ENCODE measurements around the gene CA4.

The CA4 gene

GRCh38 chr17:60134396-60135150, 15.2 kb upstream of the CA4 start:
- peak in 1 of 3 experiments; percentile 32 for DNase-seq

- DNase-seq, result peak; percentile 77 to 89 (median 84)
These were observed 14.4 kb upstream of the CA4 start for GRCh38 chr17:60135151-60135950.

- no peak for DNase-seq
These were observed 13.7 kb upstream of the CA4 start for GRCh38 chr17:60135951-60136666.

DNA sequence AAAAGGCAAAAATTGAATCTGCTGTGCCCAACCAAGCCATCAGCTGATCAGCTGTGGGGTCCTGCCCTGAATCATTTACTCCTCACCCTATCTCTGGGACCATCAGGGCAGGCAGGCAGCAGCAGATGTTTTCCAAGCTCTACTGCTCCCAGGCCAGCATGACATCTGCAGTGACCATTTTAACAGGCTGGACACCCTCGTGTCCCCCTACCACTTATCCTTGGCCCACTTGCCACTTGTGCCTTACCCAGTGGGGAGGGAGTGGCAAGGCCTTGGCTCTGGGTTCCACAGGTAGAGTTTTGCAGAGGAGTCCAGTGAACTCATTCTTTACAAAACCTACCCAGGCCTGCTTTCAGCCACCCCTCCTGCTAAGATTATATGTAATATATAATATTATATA, 12.0 kb upstream of the CA4 start:
- no peak for DNase-seq

DNA sequence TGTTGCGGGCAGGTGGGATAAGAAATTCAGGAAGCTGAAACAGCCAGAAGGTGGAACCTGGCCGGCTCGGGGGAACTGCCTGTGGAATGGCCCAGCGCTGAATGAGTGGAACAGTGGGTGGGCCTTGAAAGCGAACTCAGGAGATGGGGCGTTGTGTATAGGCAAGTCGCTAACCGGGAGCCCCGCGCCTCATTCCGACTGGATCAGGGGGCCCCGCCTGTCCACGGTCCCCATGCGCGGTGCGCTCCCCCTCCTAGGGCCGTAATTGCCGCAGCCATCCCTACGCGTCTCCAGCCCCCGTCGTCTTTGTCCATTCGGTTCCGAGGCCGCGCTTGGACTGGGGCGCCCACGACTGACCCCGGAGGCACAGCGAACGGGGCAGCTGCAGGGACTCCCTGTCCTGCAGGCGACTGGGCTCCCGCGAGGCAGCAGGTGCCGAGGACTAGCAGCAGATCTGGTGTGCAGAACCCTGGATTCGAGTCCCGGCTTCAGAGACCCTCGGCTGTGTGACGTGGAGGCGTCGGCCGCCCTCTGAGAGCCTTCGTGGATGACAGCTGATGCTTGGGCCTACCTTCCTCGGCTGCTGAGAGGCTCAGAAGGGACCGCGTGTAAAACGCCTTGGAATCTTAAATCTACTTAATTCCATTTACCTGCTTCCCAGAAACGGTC, 10.9 kb upstream of the CA4 start:
- no peak for DNase-seq

DNA sequence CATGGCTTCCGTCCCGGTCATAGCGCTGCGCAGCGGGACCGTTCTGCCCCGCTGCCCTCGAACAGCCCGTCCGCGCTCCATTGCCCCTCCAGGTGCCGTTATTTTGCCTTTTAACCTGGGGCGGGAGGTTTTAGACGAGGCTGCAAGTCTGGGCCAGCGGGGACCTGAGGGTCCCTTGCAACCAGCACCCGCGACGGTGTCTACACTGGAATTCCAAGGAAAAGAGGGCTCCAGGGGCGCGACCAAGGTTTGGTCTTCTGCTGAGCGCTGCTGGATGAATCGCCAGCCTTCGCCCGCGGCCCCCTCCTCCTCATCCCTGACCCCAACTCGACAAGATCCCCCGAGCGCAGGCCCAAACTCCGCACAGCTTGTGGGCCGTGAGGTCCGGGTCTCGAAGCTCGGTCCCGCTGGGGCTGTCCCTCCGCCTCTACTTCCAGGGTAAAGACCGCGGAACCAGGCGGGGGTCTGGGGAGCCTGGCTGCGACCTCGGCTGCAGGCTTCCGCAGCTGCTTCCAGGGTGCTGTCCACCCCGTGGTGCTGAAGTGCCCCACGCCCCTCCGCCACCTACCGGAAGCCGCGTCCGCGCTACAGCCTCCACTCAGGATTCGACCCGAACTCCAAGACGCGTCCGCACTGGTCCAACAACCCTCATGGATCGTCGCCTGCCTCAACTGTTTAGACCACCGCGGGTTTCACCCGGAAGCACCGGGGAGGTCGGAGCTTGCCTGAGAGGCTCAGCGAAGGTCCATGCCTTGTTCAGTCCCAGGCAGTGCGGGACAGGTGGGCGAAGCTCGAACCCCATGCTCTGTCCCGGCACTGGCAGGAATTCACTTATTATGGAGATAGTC, 10.1 kb upstream of the CA4 start:
- DNase-seq, result no peak

DNA sequence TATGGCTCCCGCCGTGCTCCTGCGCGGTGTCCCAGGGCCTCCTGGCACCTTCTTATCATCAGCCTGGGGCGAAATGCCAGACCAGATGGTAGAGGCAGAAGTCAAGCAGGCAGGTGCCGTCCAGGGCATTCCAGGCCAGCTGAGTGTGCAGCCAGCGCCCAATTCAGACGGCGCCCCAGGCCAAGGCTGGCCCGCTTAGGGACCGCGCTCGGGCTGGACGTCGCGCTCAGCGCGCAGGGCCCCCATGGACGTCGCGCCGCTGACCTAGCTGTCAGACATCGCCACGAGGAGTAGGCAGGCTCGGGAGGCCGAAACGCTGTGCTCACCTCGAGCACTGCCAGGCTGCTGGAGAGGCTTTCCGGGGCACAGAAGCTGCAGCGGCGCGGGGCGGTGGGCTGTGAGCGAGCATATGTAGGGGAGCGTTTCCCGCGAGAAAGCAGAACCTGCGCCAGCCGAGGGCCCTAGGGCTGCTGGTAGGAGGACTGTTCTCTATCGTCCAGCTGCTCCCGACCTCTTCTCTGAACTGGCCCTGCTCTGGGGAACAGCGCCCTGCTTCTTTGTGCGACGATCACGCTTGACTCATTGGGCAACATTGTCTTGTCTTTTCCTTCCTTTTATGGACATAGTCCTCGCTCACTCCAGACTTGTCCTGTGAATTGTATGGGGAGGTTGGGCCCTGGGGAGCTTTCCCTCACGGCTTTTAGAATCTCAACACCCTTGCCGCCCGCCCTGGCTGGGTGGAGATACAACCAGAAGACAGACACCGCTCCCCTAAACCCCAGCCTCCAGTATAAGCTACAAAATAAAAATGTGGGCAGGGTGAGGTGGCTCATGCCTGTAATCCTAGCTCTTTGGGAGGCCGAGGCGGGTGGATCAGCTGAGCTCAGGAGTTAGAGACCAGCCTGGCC, 8.4 kb upstream of the CA4 start:
- peak in 2 of 3 experiments; percentile 14 to 23 for DNase-seq

DNA sequence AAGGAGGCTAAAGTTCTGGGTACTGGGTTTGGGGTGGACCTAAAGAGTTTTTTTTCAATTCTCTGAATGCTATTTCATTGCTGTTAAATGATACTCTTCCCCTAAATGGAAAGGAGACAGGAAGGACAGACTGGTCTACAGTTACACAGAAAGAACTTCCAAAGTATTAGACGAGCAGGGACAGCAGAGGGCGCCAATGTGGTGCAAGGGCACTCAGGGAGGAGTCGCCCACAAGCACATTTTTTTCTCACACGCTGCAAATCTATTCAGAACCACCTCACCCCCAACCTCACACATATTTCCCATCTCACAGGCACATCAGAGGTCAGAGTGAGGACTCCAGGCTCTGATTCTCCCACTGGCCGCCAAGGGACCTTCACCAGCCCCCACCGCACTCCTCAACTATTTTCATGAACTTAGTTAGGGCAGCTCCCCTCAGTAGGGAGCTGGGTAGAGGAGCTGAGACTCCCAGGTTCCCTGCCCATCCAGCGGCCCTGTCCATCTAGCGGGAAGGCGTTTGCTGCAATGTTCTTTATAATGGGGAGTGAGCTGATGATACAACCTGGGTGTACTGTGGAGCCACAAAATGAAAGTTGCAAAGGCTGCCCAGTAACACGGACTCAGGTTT, 6.8 kb upstream of the CA4 start:
- DNase-seq, result peak; percentile 78 to 87 (median 85)

- DNase-seq, result peak in 1 of 3 experiments; percentile 6
These were observed 4.5 kb upstream of the CA4 start for GRCh38 chr17:60145006-60145935.

DNA sequence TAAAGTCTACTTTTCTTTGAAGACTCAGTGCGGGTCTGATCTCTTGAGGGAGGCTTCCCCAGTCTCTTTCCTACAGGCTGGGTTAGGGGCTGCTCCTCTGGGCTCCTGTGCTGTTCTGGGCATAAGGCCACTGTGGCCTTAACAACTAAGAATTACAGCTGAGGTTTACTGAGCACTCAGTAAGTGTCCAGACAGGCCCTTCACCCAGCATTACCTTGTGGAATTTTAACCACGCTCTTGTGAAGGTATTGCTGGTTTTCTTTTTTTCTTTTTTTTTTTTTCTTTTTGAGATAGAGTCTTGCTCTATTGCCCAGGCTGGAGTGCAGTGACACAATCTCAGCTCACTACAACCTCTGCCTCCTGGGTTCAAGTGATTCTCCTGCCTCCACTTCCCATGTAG, 3.6 kb upstream of the CA4 start:
- no peak for DNase-seq

DNA sequence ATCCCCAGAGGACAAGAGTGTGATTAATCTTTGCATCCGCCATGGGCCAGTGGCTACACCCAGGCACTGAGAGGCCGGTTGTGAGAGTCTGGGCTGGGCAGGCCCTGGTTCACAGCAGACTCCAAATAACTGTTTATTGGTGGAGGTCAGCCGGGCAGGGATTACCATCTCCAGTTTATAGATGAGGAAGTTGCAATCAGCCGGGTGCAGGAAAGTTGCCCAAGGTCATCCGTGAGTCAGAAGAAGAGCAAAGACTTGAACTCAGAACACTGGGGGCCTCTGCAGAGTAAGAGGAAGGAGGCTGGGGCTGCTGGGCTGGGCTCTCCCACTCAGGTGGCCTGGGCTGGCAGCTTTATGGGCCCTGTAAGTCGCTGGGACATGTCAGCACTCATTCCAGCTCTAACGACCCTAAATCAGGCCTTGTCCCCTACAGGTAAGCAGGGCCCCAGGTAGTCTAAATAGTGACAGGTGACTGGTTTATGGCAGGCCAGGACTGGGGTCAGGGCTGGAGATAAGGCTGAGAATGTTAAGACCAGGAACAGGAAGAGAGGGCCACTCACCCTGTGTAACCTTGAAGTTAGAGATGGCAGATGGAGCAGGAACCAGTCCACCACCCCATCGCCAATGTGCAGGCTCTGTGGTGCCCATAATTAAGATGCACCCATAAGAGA, 2.1 kb upstream of the CA4 start:
- no peak for DNase-seq

DNA sequence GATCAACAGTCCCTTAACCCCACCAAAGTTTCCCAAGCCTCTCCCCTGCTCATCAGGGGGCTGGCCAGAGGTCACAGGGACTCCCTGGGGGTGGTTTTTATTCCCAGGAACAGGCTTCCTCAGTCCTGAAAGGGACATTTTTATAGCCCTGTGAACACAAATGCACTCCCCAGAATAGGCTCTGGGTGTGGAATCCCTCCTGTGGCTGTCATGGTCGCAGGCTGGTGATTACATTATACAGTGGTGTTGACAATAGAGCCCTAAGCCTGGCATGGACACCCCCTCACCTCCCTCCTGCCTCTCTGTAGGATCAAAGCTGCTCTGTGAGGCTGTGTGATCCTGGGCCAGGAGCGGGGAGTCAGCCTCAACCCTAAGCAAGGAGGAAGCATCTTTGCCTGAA, 1.4 kb upstream of the CA4 start:
- DNase-seq, result peak in 1 of 3 experiments; percentile 7

DNA sequence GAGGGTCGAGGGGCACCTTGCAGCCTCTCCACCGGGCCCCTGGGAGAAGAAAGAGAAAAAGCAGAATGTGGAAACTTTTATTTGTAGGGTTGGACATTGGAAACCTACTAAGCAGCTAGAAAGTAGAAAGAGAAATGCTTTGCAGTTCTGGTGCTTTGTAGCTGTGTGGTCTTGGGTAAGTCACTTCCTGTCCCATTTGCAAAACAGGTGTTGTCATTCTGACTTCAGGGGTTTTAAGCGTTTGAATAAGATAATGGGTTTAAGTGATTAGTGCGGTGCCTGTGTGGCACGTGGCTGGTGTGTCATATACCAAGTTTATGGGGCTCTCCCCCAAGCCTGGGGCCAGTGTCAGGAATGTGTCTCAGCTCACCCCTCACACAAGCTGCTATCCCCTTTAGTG, 1.6 kb downstream of the CA4 start:
- DNase-seq, result peak in 1 of 3 experiments; percentile 7

DNA sequence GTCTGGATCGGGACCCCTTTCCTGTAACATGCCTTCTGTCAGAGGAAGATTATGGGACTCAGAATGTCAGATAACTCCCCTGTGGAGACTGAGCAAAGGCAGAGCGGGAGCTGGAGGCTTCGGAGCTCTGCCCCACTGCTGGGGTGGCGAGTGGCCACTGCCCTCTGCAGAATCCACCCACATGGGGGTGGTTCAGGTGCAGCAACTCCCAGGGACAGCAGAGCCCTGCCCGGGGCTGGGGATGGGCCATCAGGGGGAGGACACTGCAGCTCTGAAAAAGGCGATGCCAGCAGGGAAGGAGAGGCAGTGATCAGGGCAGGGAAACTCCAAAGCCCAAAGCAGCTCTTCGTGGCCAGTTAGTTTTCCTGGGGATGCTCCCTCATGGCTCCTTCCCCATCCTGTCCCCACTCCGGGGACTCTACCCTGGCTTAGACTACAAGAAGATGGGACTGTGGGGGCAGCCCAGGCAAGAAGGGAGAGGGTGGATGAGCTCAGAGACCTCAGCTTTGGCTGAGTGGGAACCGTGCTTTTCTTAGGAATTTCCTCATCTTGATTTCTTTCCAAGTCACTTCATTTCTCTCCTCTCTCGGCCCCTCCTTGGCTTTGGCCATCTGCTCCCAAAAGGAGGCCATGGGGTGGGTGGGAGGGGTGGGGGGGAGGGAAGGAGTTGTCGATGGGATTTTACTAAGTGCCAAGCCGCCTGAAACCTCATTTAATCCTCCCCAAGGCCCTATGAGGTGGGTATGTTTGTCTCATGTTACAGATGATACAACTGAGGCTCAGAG, 4.0 kb downstream of the CA4 start:
- DNase-seq, result no peak

- no peak for DNase-seq
These were observed 5.0 kb downstream of the CA4 start for GRCh38 chr17:60154616-60155426.

DNA sequence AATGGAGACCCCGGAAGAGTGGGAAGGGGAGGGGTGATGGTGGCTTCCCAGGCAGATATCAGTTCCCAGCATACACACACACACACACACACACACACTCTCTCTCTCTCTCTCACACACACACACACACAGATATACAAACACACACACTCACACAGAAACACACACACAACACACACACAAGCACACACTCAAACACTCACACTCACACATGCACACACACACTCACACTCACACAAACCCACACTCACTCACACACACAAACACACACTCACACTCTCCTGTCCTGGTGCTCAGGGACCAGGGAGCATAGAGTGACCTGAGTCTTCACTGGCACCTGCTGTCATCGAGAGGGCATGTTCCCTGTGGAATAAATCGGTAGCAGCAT, 5.6 kb downstream of the CA4 start:
- DNase-seq, result no peak

GRCh38 chr17:60155815-60156214, 6.0 kb downstream of the CA4 start:
- no peak for DNase-seq
